ENCODE results near the gene CTSD. TPM values are rescaled to one million over a fixed set of nuclear protein-coding genes. Genes with fewer than 3 reads are reported as not detected.

CTSD gene
- total RNA-seq, 1 experiment from 2014 or later, result 127 TPM

- no peak overlapping the region for H2AFZ ChIP-seq (ENCODE audit: low read depth, low read length, poor library complexity, severe bottlenecking)
- intact Hi-C loops (cut with micrococcal nuclease), result no loop called here
- no peak for TF ChIP-seq JUND (IDR thresholded peaks at IDR 0.05)
- TF ChIP-seq ATF3 (IDR thresholded peaks at IDR 0.05), result no peak
- TF ChIP-seq REST (IDR thresholded peaks at IDR 0.05; ENCODE audit: low read depth), result no peak
- TF ChIP-seq ZBTB33 (IDR thresholded peaks at IDR 0.05; ENCODE audit: extremely low read depth, insufficient replicate concordance, low read length), result no peak
- no peak for TF ChIP-seq CEBPB (IDR thresholded peaks at IDR 0.05; ENCODE audit: low read depth)
- TF ChIP-seq YY1 (IDR thresholded peaks at IDR 0.05; ENCODE audit: extremely low read depth, insufficient replicate concordance, low read depth, low read length), result no peak
- no peak for TF ChIP-seq POLR2AphosphoS5 (IDR thresholded peaks at IDR 0.05; ENCODE audit: low read depth, low read length)
- no peak for TF ChIP-seq POLR2A (IDR thresholded peaks at IDR 0.05; ENCODE audit: borderline replicate concordance, extremely low read depth, insufficient read depth, insufficient read length)
- TF ChIP-seq SP1 (IDR thresholded peaks at IDR 0.05; ENCODE audit: low read depth), result no peak
- no peak for TF ChIP-seq ELF1 (IDR thresholded peaks at IDR 0.05; ENCODE audit: borderline replicate concordance, low read depth)
- no peak for TF ChIP-seq MAX (IDR thresholded peaks at IDR 0.05)
- TF ChIP-seq TCF7L2 (IDR thresholded peaks at IDR 0.05; ENCODE audit: borderline replicate concordance, extremely low read depth, insufficient read depth, insufficient read length), result no peak
- no peak for TF ChIP-seq ZFX (IDR thresholded peaks at IDR 0.05)
- TF ChIP-seq EZH2phosphoT487 (IDR thresholded peaks at IDR 0.05; ENCODE audit: borderline replicate concordance), result no peak
- TF ChIP-seq CTCF (IDR thresholded peaks at IDR 0.05 in 2 of 3, conservative IDR thresholded peaks at IDR 0.05 in 1 of 3; ENCODE audit: borderline replicate concordance in 1 of 3, insufficient read depth in 1 of 3, low read depth in 2 of 3, low read length in 2 of 3), result no peak
- no peak for TF ChIP-seq ZNF274 (IDR thresholded peaks at IDR 0.05; ENCODE audit: low read depth, low read length)
- TF ChIP-seq EGR1 (IDR thresholded peaks at IDR 0.05; ENCODE audit: low read depth), result no peak
- no peak for TF ChIP-seq CBX3 (IDR thresholded peaks at IDR 0.05; ENCODE audit: low read depth)
- no peaks in the 10 kb centered on the region for H3K27me3 ChIP-seq (ENCODE audit: insufficient read depth, low read length)
- ChIA-PET CTCF (interaction anchor here (1.8 kb wide), 1 partner anchor 24 kb away, joined by 4 read pairs; no protein-coding TSS in a partner anchor), POLR2A (no interaction called here), RAD21 (ENCODE audit: low non-redundant PET in 1 of 2, low total read pairs in 2 of 2, uncharacterized antibody in 2 of 2, unreplicated experiment in 2 of 2) (no interaction called here)
- H3K4me1 ChIP-seq (ENCODE audit: control insufficient read depth in 1 of 2, insufficient read depth in 2 of 2, low read length in 2 of 2), result no peaks in the 10 kb centered on the region
- H3K36me3 ChIP-seq (ENCODE audit: control insufficient read depth in 1 of 2, insufficient read depth in 2 of 2, low read length in 2 of 2), result no peaks in the 10 kb centered on the region
- no peak overlapping the region for H3K4me3 ChIP-seq (replicated peaks in 1 of 2; ENCODE audit: low read depth in 1 of 2, low read length in 2 of 2)
- no peak overlapping the region for H3K9ac ChIP-seq (ENCODE audit: low read length)
- ATAC-seq (no peak), DNase-seq (ENCODE audit: low read depth, low spot score) (no peak)
- no peaks in the 10 kb centered on the region for H4K20me1 ChIP-seq (ENCODE audit: insufficient read depth)
- H3K27ac ChIP-seq (ENCODE audit: low read depth, low read length), result no peak overlapping the region
- BruUV-seq (replicated peaks), result no TSS peak
- H3K4me2 ChIP-seq (ENCODE audit: low read length), result no peak overlapping the region
- no peaks in the 10 kb centered on the region for H3K9me2 ChIP-seq (ENCODE audit: insufficient read depth)
- H3K79me2 ChIP-seq (ENCODE audit: insufficient read depth, low read length), result no peaks in the 10 kb centered on the region
- no peaks in the 10 kb centered on the region for H3K9me3 ChIP-seq (ENCODE audit: control insufficient read depth in 1 of 2, insufficient read depth in 1 of 2, low read depth in 1 of 2, low read length in 2 of 2)
Observed at GRCh38 chr11:1718326-1718725, 45.4 kb downstream of the CTSD start.

All from HCT116 (cell line).